ENCODE measurements around the gene TBC1D1. TPM values are rescaled to one million over a fixed set of nuclear protein-coding genes. Genes with fewer than 3 reads are reported as not detected.

Gene TBC1D1
- total RNA-seq, 1 donor from 2014 or later: 47.1 TPM

GRCh38 chr4:37858112-37858511 lies 32.8 kb upstream of the TBC1D1 start:
- DNase-seq (ENCODE audit: low read depth) (no peak), FAIRE-seq (no peak)
- Histone ChIP-seq H3K4me3 (ENCODE audit: low read depth, low read length) (no peak overlapping the region), H3K36me3 (ENCODE audit: control insufficient read depth, insufficient read depth, low read length) (peaks cover 17% of the 10 kb centered on the region), H3K27me3 (ENCODE audit: control insufficient read depth, insufficient read depth, low read length) (no peaks in the 10 kb centered on the region)
- TF ChIP-seq CTCF (IDR thresholded peaks at IDR 0.05; ENCODE audit: insufficient read depth, low read length, severe bottlenecking): no peak

DNA sequence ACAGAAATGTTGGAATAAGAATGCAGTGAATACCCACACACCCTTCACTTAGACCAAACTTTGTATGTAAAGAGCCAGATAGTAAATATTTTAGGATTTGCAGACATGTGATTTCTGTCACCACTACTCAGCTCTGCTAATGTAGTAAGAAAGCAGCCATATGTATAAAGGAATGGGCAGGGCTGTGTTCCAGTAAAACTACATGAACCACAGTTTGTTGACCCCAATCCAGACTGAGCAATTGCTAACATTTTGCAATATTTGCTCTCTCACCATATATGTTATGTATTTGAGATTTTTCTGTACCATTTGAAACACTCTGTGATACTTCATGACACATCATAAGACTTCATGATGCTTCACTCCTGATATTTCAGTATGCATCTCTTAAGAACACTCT lies 32.0 kb upstream of the TBC1D1 start:
- no peak for TF ChIP-seq CTCF (IDR thresholded peaks at IDR 0.05; ENCODE audit: insufficient read depth, low read length, severe bottlenecking)
- no peak overlapping the region for H3K4me3 ChIP-seq (ENCODE audit: low read depth, low read length)
- no peaks in the 10 kb centered on the region for H3K27me3 ChIP-seq (ENCODE audit: control insufficient read depth, insufficient read depth, low read length)
- H3K36me3 ChIP-seq (ENCODE audit: control insufficient read depth, insufficient read depth, low read length): peaks cover 15% of the 10 kb centered on the region
- no peak for DNase-seq (ENCODE audit: low read depth)
- no peak for FAIRE-seq

GRCh38 chr4:37860266-37860665 lies 30.6 kb upstream of the TBC1D1 start:
- Histone ChIP-seq H3K27me3 (ENCODE audit: control insufficient read depth, insufficient read depth, low read length) (no peaks in the 10 kb centered on the region), H3K36me3 (ENCODE audit: control insufficient read depth, insufficient read depth, low read length) (peaks cover 14% of the 10 kb centered on the region), H3K4me3 (ENCODE audit: low read depth, low read length) (no peak overlapping the region)
- no peak for FAIRE-seq
- DNase-seq (ENCODE audit: low read depth): no peak
- no peak for TF ChIP-seq CTCF (IDR thresholded peaks at IDR 0.05; ENCODE audit: insufficient read depth, low read length, severe bottlenecking)

- no peak for TF ChIP-seq CTCF (IDR thresholded peaks at IDR 0.05; ENCODE audit: insufficient read depth, low read length, severe bottlenecking)
- DNase-seq (ENCODE audit: low read depth): no peak
- no peak for FAIRE-seq
- Histone ChIP-seq H3K36me3 (ENCODE audit: control insufficient read depth, insufficient read depth, low read length) (peaks cover 8% of the 10 kb centered on the region), H3K27me3 (ENCODE audit: control insufficient read depth, insufficient read depth, low read length) (no peaks in the 10 kb centered on the region), H3K4me3 (ENCODE audit: low read depth, low read length) (no peak overlapping the region)
Observed at GRCh38 chr4:37862961-37863360, 27.9 kb upstream of the TBC1D1 start.

- DNase-seq (ENCODE audit: low read depth) (no peak), FAIRE-seq (no peak)
- Histone ChIP-seq H3K4me3 (ENCODE audit: low read depth, low read length) (no peak overlapping the region), H3K36me3 (ENCODE audit: control insufficient read depth, insufficient read depth, low read length) (peaks cover 5% of the 10 kb centered on the region), H3K27me3 (ENCODE audit: control insufficient read depth, insufficient read depth, low read length) (no peaks in the 10 kb centered on the region)
- TF ChIP-seq CTCF (IDR thresholded peaks at IDR 0.05; ENCODE audit: insufficient read depth, low read length, severe bottlenecking): no peak
Observed at GRCh38 chr4:37864786-37865185, 26.1 kb upstream of the TBC1D1 start.

- no peak for TF ChIP-seq CTCF (IDR thresholded peaks at IDR 0.05; ENCODE audit: insufficient read depth, low read length, severe bottlenecking)
- no peak overlapping the region for H3K4me3 ChIP-seq (ENCODE audit: low read depth, low read length)
- H3K27me3 ChIP-seq (ENCODE audit: control insufficient read depth, insufficient read depth, low read length): no peaks in the 10 kb centered on the region
- peaks cover 5% of the 10 kb centered on the region for H3K36me3 ChIP-seq (ENCODE audit: control insufficient read depth, insufficient read depth, low read length)
- FAIRE-seq (no peak), DNase-seq (ENCODE audit: low read depth) (no peak)
Observed at GRCh38 chr4:37865450-37865849, 25.4 kb upstream of the TBC1D1 start.
